B cell (primary cell): ENCODE measurements around the gene SDK2. TPM values are rescaled to one million over a fixed set of nuclear protein-coding genes. Genes with fewer than 3 reads are reported as not detected.

ENCODE experiments used
- ATAC-seq: fragments of 200-7000 bp; cut with Tn5 transposase; one replicate; pipeline ENCODE4 v1.10.0; 2021; ENCODE audit warnings: low read depth, mild to moderate bottlenecking, moderate number of reproducible peaks, moderate library complexity
- CTCF ChIA-PET: fragments of 350-600 bp; sonication (Branson Sonifier 250); formaldehyde crosslinking; loops from one replicate; lab custom pipeline; 2021; ENCODE audit warnings: antibody characterized with exemption, inconsistent platforms; lab: Charles Lee
- POLR2A ChIA-PET: fragments of 350-600 bp; sonication (Branson Sonifier 250); formaldehyde crosslinking; loops from one replicate; lab custom pipeline; 2021; ENCODE audit warnings: antibody characterized with exemption; lab: Charles Lee
- DNase-seq: peaks from one replicate; pipeline ENCODE4 v3.0.0; 2013
- H2AFZ ChIP-seq: 2 replicates; pipeline ENCODE4 v1.6.1; 2012; ENCODE audit warnings: mild to moderate bottlenecking, low read depth, low read length; ENCODE audit not compliant: insufficient read depth, poor library complexity, severe bottlenecking
- H3K27ac ChIP-seq, 2 donors: 1 replicate in 1 of 2; 2 replicates in 1 of 2; pipeline ENCODE4 v1.5.1; 2012 to 2013; ENCODE audit warnings: low read length in 2 of 2, mild to moderate bottlenecking in 2 of 2, moderate library complexity in 1 of 2
- H3K27me3 ChIP-seq, 4 experiments: fragments of 200-600 bp in 1 of 4; sonication (generic) in 1 of 4; replicated peaks in 1 of 4; 1 replicate in 2 of 4; 2 replicates in 2 of 4; pipeline versions ENCODE4 v1.6.1 to v1.7.0; 2013 to 2016; ENCODE audit warnings: low read length in 3 of 4, mild to moderate bottlenecking in 2 of 4, mixed read lengths in 1 of 4, moderate library complexity in 1 of 4; ENCODE audit not compliant: insufficient read depth in 4 of 4, control insufficient read depth in 3 of 4; ENCODE audit errors: control extremely low read depth in 1 of 4
- H3K36me3 ChIP-seq, 2 experiments: replicated peaks in 1 of 2; 1 replicate in 1 of 2; 2 replicates in 1 of 2; pipeline versions ENCODE4 v1.6.1 to v1.7.1; 2013; ENCODE audit warnings: low read length in 1 of 2; ENCODE audit not compliant: insufficient read depth in 2 of 2, control insufficient read depth in 1 of 2; ENCODE audit errors: control extremely low read depth in 1 of 2, extremely low read depth in 1 of 2
- H3K4me1 ChIP-seq, 2 donors: fragments of 200-600 bp in 1 of 2; sonication (generic) in 1 of 2; 1 replicate in 1 of 2; 2 replicates in 1 of 2; pipeline versions ENCODE4 v1.5.1 to v1.6.1; 2013 to 2017; ENCODE audit warnings: low read length in 2 of 2; ENCODE audit not compliant: control insufficient read depth in 2 of 2, insufficient read depth in 2 of 2
- H3K4me2 ChIP-seq: replicated peaks from 2 replicates; pipeline ENCODE3; 2012; ENCODE audit warnings: mild to moderate bottlenecking, low read depth, low read length; ENCODE audit not compliant: poor library complexity, severe bottlenecking
- H3K4me3 ChIP-seq, 5 experiments: fragments of 200-600 bp in 1 of 5; sonication (generic) in 1 of 5; 1 replicate in 3 of 5; 2 replicates in 2 of 5; pipeline versions ENCODE4 v1.5.1 to v1.7.0; 2011 to 2016; ENCODE audit warnings: low read length in 4 of 5, mild to moderate bottlenecking in 4 of 5, low read depth in 2 of 5, control low read depth in 1 of 5, moderate library complexity in 1 of 5; ENCODE audit not compliant: insufficient read depth in 1 of 5; ENCODE audit errors: control extremely low read depth in 1 of 5, extremely low read depth in 1 of 5
- H3K79me2 ChIP-seq: fragments of 200-600 bp; sonication (generic); one replicate; pipeline ENCODE4 v1.6.0; 2016; ENCODE audit warnings: low read length; ENCODE audit not compliant: control insufficient read depth, insufficient read depth
- H3K9ac ChIP-seq: fragments of 200-600 bp; sonication (generic); 2 replicates; pipeline ENCODE4 v1.6.1; 2017; ENCODE audit warnings: mild to moderate bottlenecking, low read length, moderate library complexity
- H3K9me3 ChIP-seq, 3 donors: one replicate each; pipeline versions ENCODE4 v1.6.1 to v1.7.1; 2013; ENCODE audit warnings: low read length in 2 of 3; ENCODE audit not compliant: control insufficient read depth in 2 of 3, insufficient read depth in 1 of 3; ENCODE audit errors: control extremely low read depth in 1 of 3
- H4K20me1 ChIP-seq: 2 replicates; pipeline ENCODE4 v1.6.0; 2012; ENCODE audit warnings: mild to moderate bottlenecking, low read length; ENCODE audit not compliant: insufficient read depth, control insufficient read depth, poor library complexity, severe bottlenecking
- H3K27ac Mint-ChIP-seq: one replicate; pipeline ENCODE4 v1.8.0; 2021; ENCODE audit warnings: mixed read lengths
- H3K27me3 Mint-ChIP-seq: one replicate; pipeline ENCODE4 v1.8.0; 2021; ENCODE audit warnings: mixed read lengths
- H3K4me1 Mint-ChIP-seq: one replicate; pipeline ENCODE4 v1.8.0; 2021; ENCODE audit warnings: mixed read lengths
- H3K4me3 Mint-ChIP-seq: one replicate; pipeline ENCODE4 v1.8.0; 2021; ENCODE audit warnings: mixed read lengths
- H3K9me3 Mint-ChIP-seq: one replicate; pipeline ENCODE4 v1.8.0; 2022; ENCODE audit warnings: mixed read lengths; ENCODE audit not compliant: insufficient read depth
- EZH2 ChIP-seq: IDR thresholded peaks from 2 replicates; pipeline ENCODE4 v1.6.1; 2012; ENCODE audit warnings: borderline replicate concordance, low read depth, mild to moderate bottlenecking, moderate library complexity, low read length; ENCODE audit not compliant: insufficient read depth, poor library complexity, severe bottlenecking
- WGBS: methylation state at CpG from one replicate; pipeline ENCODE4 v1.1.5; 2013; ENCODE audit warnings: missing lambda C conversion rate; ENCODE audit not compliant: insufficient coverage; 5-methylcytosine and 5-hydroxymethylcytosine counted together
- intact Hi-C: fragments of 100-400 bp; cut with micrococcal nuclease; formaldehyde crosslinking; loops from one replicate; pipeline ENCODE4 v1.10.0; 2022
- polyA plus RNA-seq: library from polyadenylated mRNA; depleted of rRNA; stranded (reverse); fragments of >200 nt; gene quantifications from 2 replicates; pipeline ENCODE4 v1.2.3, GENCODE V29; 2012
- total RNA-seq, 2 donors: library from RNA; stranded (reverse); fragments of 120-200 nt in 1 of 2; gene quantifications; 1 replicate in 1 of 2; 2 replicates in 1 of 2; pipeline versions ENCODE4 v1.2.3 to v1.2.4, GENCODE V29; 2013 to 2022
- TF ChIP-seq, protein P1 (sequence below): fragments of 200-600 bp; IDR thresholded peaks from one replicate; pipeline ENCODE4 v1.8.0; 2022; ENCODE audit warnings: antibody characterized with exemption, mild to moderate bottlenecking

The SDK2 gene
- total and polyA plus RNA-seq, 2 donors (not counting 1 experiment from before 2014, with no cell fraction given): 3.2 to 13.0 TPM

DNA sequence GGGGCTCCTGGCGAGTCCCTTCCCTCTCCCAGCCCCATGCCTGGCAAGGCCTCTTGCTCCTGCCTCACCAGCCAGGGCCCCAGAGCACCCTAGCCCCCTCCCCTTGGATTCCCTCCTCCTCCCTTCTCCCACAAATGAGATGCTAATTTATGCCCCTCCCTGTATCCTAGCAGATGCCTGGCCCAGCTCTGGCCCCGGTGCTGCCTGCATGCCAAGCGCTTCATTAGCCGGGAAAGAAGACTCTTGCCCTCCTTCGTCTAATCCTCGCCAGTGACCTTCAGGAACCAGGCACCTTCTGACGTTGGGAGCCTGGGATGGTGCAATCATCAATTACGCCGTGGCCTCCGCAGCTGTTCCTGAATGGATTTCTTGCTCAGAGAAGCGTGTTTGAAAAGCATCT is 127.8 kb downstream of the SDK2 start:
- no peak for DNase-seq
- Histone ChIP-seq H3K9ac (no peak overlapping the region), H3K9me3 (no peaks in the 10 kb centered on the region), H3K27me3 (no peaks in the 10 kb centered on the region), H2AFZ (no peak overlapping the region), H3K4me3 (no peak overlapping the region), H3K4me2 (no peak overlapping the region), H3K4me1 (no peaks in the 10 kb centered on the region), H3K27ac (no peak overlapping the region), H3K79me2 (peaks cover 6% of the 10 kb centered on the region), H3K36me3 (no peaks in the 10 kb centered on the region), H4K20me1 (peaks cover 39% of the 10 kb centered on the region)
- ATAC-seq: no peak
- CTCF ChIA-PET: no interaction called here
- TF ChIP-seq, protein P1, sequence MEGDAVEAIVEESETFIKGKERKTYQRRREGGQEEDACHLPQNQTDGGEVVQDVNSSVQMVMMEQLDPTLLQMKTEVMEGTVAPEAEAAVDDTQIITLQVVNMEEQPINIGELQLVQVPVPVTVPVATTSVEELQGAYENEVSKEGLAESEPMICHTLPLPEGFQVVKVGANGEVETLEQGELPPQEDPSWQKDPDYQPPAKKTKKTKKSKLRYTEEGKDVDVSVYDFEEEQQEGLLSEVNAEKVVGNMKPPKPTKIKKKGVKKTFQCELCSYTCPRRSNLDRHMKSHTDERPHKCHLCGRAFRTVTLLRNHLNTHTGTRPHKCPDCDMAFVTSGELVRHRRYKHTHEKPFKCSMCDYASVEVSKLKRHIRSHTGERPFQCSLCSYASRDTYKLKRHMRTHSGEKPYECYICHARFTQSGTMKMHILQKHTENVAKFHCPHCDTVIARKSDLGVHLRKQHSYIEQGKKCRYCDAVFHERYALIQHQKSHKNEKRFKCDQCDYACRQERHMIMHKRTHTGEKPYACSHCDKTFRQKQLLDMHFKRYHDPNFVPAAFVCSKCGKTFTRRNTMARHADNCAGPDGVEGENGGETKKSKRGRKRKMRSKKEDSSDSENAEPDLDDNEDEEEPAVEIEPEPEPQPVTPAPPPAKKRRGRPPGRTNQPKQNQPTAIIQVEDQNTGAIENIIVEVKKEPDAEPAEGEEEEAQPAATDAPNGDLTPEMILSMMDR: no peak
- TF ChIP-seq EZH2: no peak
- 93% methylated on average over 11 of the region's 11 CpGs for WGBS
- Mint-ChIP-seq H3K9me3 (no peaks in the 10 kb centered on the region), H3K4me3 (no peak overlapping the region), H3K27ac (no peak overlapping the region), H3K4me1 (peaks cover 6% of the 10 kb centered on the region), H3K27me3 (no peaks in the 10 kb centered on the region)
- POLR2A ChIA-PET: no interaction called here
- intact Hi-C loops: no loop called here

DNA sequence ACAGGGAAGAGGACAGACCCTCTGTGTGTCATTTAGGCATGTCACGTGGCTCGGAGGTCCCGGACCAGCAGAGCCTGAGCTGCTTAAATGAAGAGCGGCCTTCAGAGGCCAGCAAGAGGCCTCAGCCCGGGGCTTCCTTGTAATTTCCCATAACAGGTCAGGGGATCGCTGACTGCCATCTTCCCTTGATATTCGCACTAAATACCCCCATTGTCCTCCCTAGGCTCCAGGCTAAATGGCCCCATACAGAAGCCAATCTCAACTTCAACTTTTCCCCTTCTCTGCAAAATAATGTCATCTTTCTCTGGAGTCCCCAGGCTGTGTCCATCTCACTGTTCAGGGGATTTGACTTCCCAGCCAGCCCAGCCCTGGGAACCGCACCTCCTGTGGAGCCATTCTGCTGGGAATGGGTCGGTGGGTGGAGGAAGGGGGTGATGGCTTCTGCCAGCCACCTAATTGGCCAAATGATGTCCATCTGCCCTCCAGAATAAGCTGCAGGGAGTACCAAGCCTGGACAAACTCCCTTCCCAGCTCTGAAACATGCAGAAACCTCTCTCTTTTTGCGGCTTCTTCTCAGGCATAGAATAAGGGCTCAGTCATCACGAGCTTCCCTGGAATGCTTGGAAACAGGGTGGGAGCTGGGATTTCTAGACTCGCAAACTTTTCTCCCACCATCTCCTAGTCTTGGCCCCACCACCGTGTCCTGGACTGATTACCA is 129.9 kb downstream of the SDK2 start:
- Histone ChIP-seq H3K27ac (no peak overlapping the region), H3K9ac (no peak overlapping the region), H3K79me2 (peaks cover 8% of the 10 kb centered on the region), H3K4me1 (no peaks in the 10 kb centered on the region), H3K36me3 (no peaks in the 10 kb centered on the region), H2AFZ (no peak overlapping the region), H4K20me1 (peaks cover 43% of the 10 kb centered on the region), H3K27me3 (no peaks in the 10 kb centered on the region), H3K9me3 (no peaks in the 10 kb centered on the region), H3K4me2 (no peak overlapping the region), H3K4me3 (no peak overlapping the region)
- Mint-ChIP-seq H3K4me1 (peaks cover 7% of the 10 kb centered on the region), H3K9me3 (no peaks in the 10 kb centered on the region), H3K4me3 (no peak overlapping the region), H3K27me3 (no peaks in the 10 kb centered on the region), H3K27ac (no peak overlapping the region)
- no peak for ATAC-seq
- ChIA-PET POLR2A (no interaction called here), CTCF (no interaction called here)
- intact Hi-C loops: no loop called here
- TF ChIP-seq EZH2: no peak
- TF ChIP-seq, protein P1: no peak
- 90% methylated on average over 13 of the region's 13 CpGs for WGBS
- no peak for DNase-seq
